Activated effector memory CD4-positive, alpha-beta T cell treated with Interleukin-2 at 50 U/mL for 16 hours (primary cell): ENCODE measurements around the gene HES3.

Experiments
- DNase-seq: peaks from one replicate; pipeline ENCODE4 v3.0.0-alpha.2; 2020

The HES3 gene

GRCh38 chr1:6263716-6264115 lies 19.7 kb downstream of the HES3 start:
- DNase-seq: no peak

GRCh38 chr1:6265151-6265550 lies 21.2 kb downstream of the HES3 start:
- no peak for DNase-seq

- no peak for DNase-seq
Observed at GRCh38 chr1:6266641-6267040, 22.7 kb downstream of the HES3 start.

GRCh38 chr1:6267686-6268322 lies 23.8 kb downstream of the HES3 start:
- DNase-seq: no peak

GRCh38 chr1:6268415-6268814 lies 24.4 kb downstream of the HES3 start:
- no peak for DNase-seq

GRCh38 chr1:6269296-6269695 lies 25.3 kb downstream of the HES3 start:
- no peak for DNase-seq

- DNase-seq: no peak
Observed at GRCh38 chr1:6269720-6270400, 25.9 kb downstream of the HES3 start.

- DNase-seq: no peak
Observed at GRCh38 chr1:6270401-6270800, 26.4 kb downstream of the HES3 start.

- no peak for DNase-seq
Observed at GRCh38 chr1:6271006-6271405, 27.0 kb downstream of the HES3 start.

GRCh38 chr1:6271554-6271953 lies 27.6 kb downstream of the HES3 start:
- DNase-seq: no peak

GRCh38 chr1:6272452-6272851 lies 28.5 kb downstream of the HES3 start:
- DNase-seq: no peak

- DNase-seq: no peak
Observed at GRCh38 chr1:6272868-6273267, 28.9 kb downstream of the HES3 start.

- DNase-seq: no peak
Observed at GRCh38 chr1:6273380-6273891, 29.5 kb downstream of the HES3 start.

GRCh38 chr1:6274102-6274501 lies 30.1 kb downstream of the HES3 start:
- no peak for DNase-seq

- DNase-seq: no peak
Observed at GRCh38 chr1:6274622-6275139, 30.7 kb downstream of the HES3 start.

- no peak for DNase-seq
Observed at GRCh38 chr1:6275826-6276782, 32.1 kb downstream of the HES3 start.

GRCh38 chr1:6276811-6277555 lies 33.0 kb downstream of the HES3 start:
- no peak for DNase-seq

GRCh38 chr1:6278263-6278662 lies 34.3 kb downstream of the HES3 start:
- no peak for DNase-seq

GRCh38 chr1:6279066-6279465 lies 35.1 kb downstream of the HES3 start:
- no peak for DNase-seq

GRCh38 chr1:6279613-6280383 lies 35.8 kb downstream of the HES3 start:
- no peak for DNase-seq

- no peak for DNase-seq
Observed at GRCh38 chr1:6280761-6281451, 36.9 kb downstream of the HES3 start.
